A549 (cell line): ENCODE data around the gene PHACTR2. TPM values are rescaled to one million over a fixed set of nuclear protein-coding genes. Genes with fewer than 3 reads are reported as not detected.

ENCODE experiments used
- ATAC-seq, 2 experiments: fragments of 200-7000 bp in 1 of 2; fragments of >200 bp in 1 of 2; cut with Nextera tagmentation in 1 of 2; cut with Tn5 transposase in 1 of 2; 3 replicates each; pipeline versions ENCODE4 v1.8.0 to v1.9.1; 2018 to 2020; ENCODE audit warnings: mild to moderate bottlenecking in 1 of 2, moderate library complexity in 1 of 2
- CTCF ChIA-PET: fragments of 300-600 bp; sonication (Branson Sonifier 250); formaldehyde crosslinking; extraction: SDS; loops from one replicate; lab custom pipeline; 2021; ENCODE audit warnings: antibody characterized with exemption, inconsistent platforms; lab: Yijun Ruan, JAX
- POLR2A ChIA-PET: fragments of 350-600 bp; formaldehyde crosslinking; extraction: SDS; loops from one replicate; lab custom pipeline; 2021; ENCODE audit warnings: antibody characterized with exemption, inconsistent platforms; lab: Yijun Ruan, JAX
- DNase-seq, 2 experiments: peaks; one replicate each; pipeline versions ENCODE4 v3.0.0 to v3.0.0-alpha.2; 2011 to 2016; ENCODE audit warnings: low read depth in 1 of 2, low spot score in 1 of 2
- FAIRE-seq: peaks from 2 replicates; lab custom pipeline; 2011; peaks lifted over from hg19 to GRCh38; lab: Jason Lieb, UNC
- H3K27ac ChIP-seq, 2 experiments: fragments of >200 bp; sonication (Bioruptor Twin); formaldehyde crosslinking; 3 replicates each; pipeline ENCODE4 v1.5.1; 2016 to 2017
- H3K4me1 ChIP-seq: fragments of >200 bp; sonication (Bioruptor Twin); formaldehyde crosslinking; 3 replicates; pipeline ENCODE4 v1.6.1; 2016
- H3K4me2 ChIP-seq: fragments of >200 bp; sonication (Bioruptor Twin); formaldehyde crosslinking; 3 replicates; pipeline ENCODE4 v1.6.1; 2016
- H3K4me3 ChIP-seq: fragments of >200 bp; sonication (Bioruptor Twin); formaldehyde crosslinking; 3 replicates; pipeline ENCODE4 v1.5.1; 2016
- H3K9me3 ChIP-seq: fragments of >200 bp; sonication (Bioruptor Twin); formaldehyde crosslinking; 3 replicates; pipeline ENCODE4 v1.6.1; 2016
- BHLHE40 ChIP-seq: IDR thresholded peaks from 2 replicates; pipeline ENCODE4 v1.6.1; 2012; ENCODE audit warnings: low read depth, low read length, inconsistent platforms
- CBX2 ChIP-seq: fragments of 200-600 bp; sonication (generic); IDR thresholded peaks from 2 replicates; pipeline ENCODE4 v1.6.1; 2016; ENCODE audit warnings: low read depth, mild to moderate bottlenecking, borderline replicate concordance
- CBX8 ChIP-seq: fragments of 200-600 bp; sonication (generic); IDR thresholded peaks from 2 replicates; pipeline ENCODE4 v1.6.1; 2016
- CHD2 ChIP-seq: fragments of 150-350 bp; IDR thresholded peaks from 2 replicates; pipeline ENCODE4 v1.6.1; 2014; ENCODE audit warnings: low read length; ENCODE audit not compliant: partially characterized antibody
- CTCF ChIP-seq: fragments of >200 bp; sonication (Bioruptor Twin); formaldehyde crosslinking; IDR thresholded peaks from 3 replicates; pipeline ENCODE4 v1.5.1; 2016
- FOSL2 ChIP-seq, 2 experiments: fragments of 450-650 bp in 1 of 2; fragments of >200 bp in 1 of 2; sonication (Bioruptor Twin) in 1 of 2; formaldehyde crosslinking; IDR thresholded peaks; 2 replicates each; pipeline versions ENCODE4 v1.5.0 to v1.6.1; 2016 to 2020; ENCODE audit warnings: mild to moderate bottlenecking in 1 of 2, moderate library complexity in 1 of 2
- HEYL ChIP-seq: fragments of 250-450 bp; sonication (Bioruptor Pico); IDR thresholded peaks from 2 replicates; pipeline ENCODE4 v1.8.0; 2021; ENCODE audit warnings: mild to moderate bottlenecking, moderate library complexity
- HOXB13 ChIP-seq: fragments of 250-450 bp; sonication (Bioruptor Pico); IDR thresholded peaks from 2 replicates; pipeline ENCODE4 v1.5.0; 2020; ENCODE audit warnings: low read depth, mild to moderate bottlenecking, moderate library complexity
- KDM1A ChIP-seq: fragments of 200-600 bp; sonication (generic); IDR thresholded peaks from 2 replicates; pipeline ENCODE4 v1.6.1; 2016; ENCODE audit warnings: low read depth, mild to moderate bottlenecking
- MYC ChIP-seq: IDR thresholded peaks from 2 replicates; pipeline ENCODE4 v1.6.1; 2012; ENCODE audit warnings: mild to moderate bottlenecking, inconsistent platforms, low read length, improper control_type of control experiment, borderline replicate concordance
- NFE2L2 ChIP-seq: fragments of 150-350 bp; conservative IDR thresholded peaks from 2 replicates; pipeline ENCODE4 v1.6.1; 2014; ENCODE audit warnings: low read length
- NPAS2 ChIP-seq: fragments of 250-450 bp; sonication (Bioruptor Pico); IDR thresholded peaks from 2 replicates; pipeline ENCODE4 v1.8.0; 2022; ENCODE audit warnings: mild to moderate bottlenecking, moderate library complexity, borderline replicate concordance
- POLR2AphosphoS2 ChIP-seq: conservative IDR thresholded peaks from 2 replicates; pipeline ENCODE4 v1.6.1; 2012; ENCODE audit warnings: low read length, improper control_type of control experiment, inconsistent platforms
- RAD21 ChIP-seq, 2 experiments: fragments of >200 bp in 1 of 2; sonication (Bioruptor Twin) in 1 of 2; formaldehyde crosslinking in 1 of 2; IDR thresholded peaks in 1 of 2; conservative IDR thresholded peaks in 1 of 2; 2 replicates in 1 of 2; 3 replicates in 1 of 2; pipeline ENCODE4 v1.6.1; 2012 to 2018; ENCODE audit warnings: inconsistent platforms in 1 of 2
- RFX5 ChIP-seq: fragments of 450-650 bp; IDR thresholded peaks from 2 replicates; pipeline ENCODE4 v1.7.1; 2014; ENCODE audit warnings: antibody characterized with exemption, mild to moderate bottlenecking, moderate library complexity
- RNF2 ChIP-seq: fragments of 200-600 bp; sonication (generic); IDR thresholded peaks from 2 replicates; pipeline ENCODE4 v1.6.1; 2016; ENCODE audit warnings: low read depth, mild to moderate bottlenecking, antibody characterized with exemption, moderate library complexity, borderline replicate concordance
- TFCP2L1 ChIP-seq: fragments of 250-450 bp; sonication (Bioruptor Pico); IDR thresholded peaks from 2 replicates; pipeline ENCODE4 v1.5.0; 2021; ENCODE audit warnings: mild to moderate bottlenecking
- TP53 ChIP-seq: fragments of 250-450 bp; sonication (Bioruptor Pico); IDR thresholded peaks from 2 replicates; pipeline ENCODE4 v1.5.0; 2021; ENCODE audit warnings: mild to moderate bottlenecking, moderate library complexity
- ZSCAN20 ChIP-seq: fragments of 250-450 bp; sonication (Bioruptor Pico); IDR thresholded peaks from 2 replicates; pipeline ENCODE4 v1.8.0; 2022; ENCODE audit warnings: mild to moderate bottlenecking, moderate library complexity
- WGBS: methylation state at CpG from one replicate; pipeline ENCODE4 v1.1.6; 2017; ENCODE audit errors: missing lambda C conversion rate; 5-methylcytosine and 5-hydroxymethylcytosine counted together
- polyA plus RNA-seq, 4 experiments: library from polyadenylated mRNA; depleted of rRNA in 3 of 4; stranded (reverse); fragments of >200 nt; fragmentation: RNase III in 1 of 4; extraction: RNeasy Plus Mini Kit Qiagen cat#74134 plus additional on column Dnase treatment in 1 of 4; gene quantifications; 2 replicates in 3 of 4; 3 replicates in 1 of 4; pipeline ENCODE4 v1.2.3, GENCODE V29; 2011 to 2017
- TF ChIP-seq, protein P1 (sequence below): IDR thresholded peaks from 2 replicates; pipeline ENCODE4 v1.6.1; 2012; ENCODE audit warnings: low read depth, borderline replicate concordance
- TF ChIP-seq, protein P2 (sequence below): fragments of >200 bp; sonication (Bioruptor Twin); formaldehyde crosslinking; IDR thresholded peaks from 3 replicates; pipeline ENCODE4 v1.6.1; 2016
- TF ChIP-seq, protein P3 (sequence below): IDR thresholded peaks from 2 replicates; pipeline ENCODE4 v1.6.1; 2012

Gene PHACTR2
- polyA plus RNA-seq, 2 of the 4 experiments (the other 2 are of a cell fraction) = 2.5 to 10.4 TPM

- ATAC-seq = no peak
- 95% methylated on average over 1 of the region's 1 CpG for WGBS
Observed at GRCh38 chr6:143687591-143687990, 9.8 kb downstream of the PHACTR2 start.

DNA sequence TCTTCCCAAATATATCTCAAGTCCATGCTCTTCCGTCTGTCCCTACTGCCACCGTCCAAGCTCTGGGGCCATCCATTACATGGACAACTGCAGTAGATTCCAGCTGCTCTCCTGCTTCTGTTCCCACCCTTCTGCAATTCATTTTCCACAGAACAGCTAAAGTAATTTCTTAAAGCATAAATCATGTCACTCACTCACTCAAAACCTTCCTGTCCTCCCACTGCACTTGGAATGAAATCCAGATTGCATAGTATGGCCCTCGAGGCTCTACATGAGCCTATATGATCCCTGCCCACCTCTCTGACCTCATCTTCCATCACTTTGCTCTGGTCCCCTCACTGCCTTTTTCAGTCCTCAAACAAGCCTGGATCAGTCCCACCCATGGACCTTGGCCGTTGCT, 10.9 kb downstream of the PHACTR2 start:
- CTCF ChIA-PET = interaction anchor here (0.6 kb wide), 1 partner anchor 50 kb away, joined by 3 read pairs; no protein-coding TSS in a partner anchor
- FAIRE-seq = no peak
- H3K4me2 ChIP-seq = no peak overlapping the region
- WGBS = 70% methylated on average over 4 of the region's 4 CpGs
- ATAC-seq = no peak
- H3K27ac ChIP-seq = no peak overlapping the region
- no peak for DNase-seq
- POLR2A ChIA-PET = no interaction called here
- H3K9me3 ChIP-seq = no peaks in the 10 kb centered on the region
- no peak for TF ChIP-seq KDM1A
- no peak for TF ChIP-seq CBX8
- TF ChIP-seq, protein P1, sequence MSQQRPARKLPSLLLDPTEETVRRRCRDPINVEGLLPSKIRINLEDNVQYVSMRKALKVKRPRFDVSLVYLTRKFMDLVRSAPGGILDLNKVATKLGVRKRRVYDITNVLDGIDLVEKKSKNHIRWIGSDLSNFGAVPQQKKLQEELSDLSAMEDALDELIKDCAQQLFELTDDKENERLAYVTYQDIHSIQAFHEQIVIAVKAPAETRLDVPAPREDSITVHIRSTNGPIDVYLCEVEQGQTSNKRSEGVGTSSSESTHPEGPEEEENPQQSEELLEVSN = no peak
- no peak for TF ChIP-seq FOSL2 (IDR thresholded peaks at IDR 0.05)
- no peak for TF ChIP-seq FOSL2 (CRISPR knock-in tag; IDR thresholded peaks at IDR 0.05)
- TF ChIP-seq CHD2 = no peak
- TF ChIP-seq HEYL = no peak
- H3K4me3 ChIP-seq = no peak overlapping the region
- H3K4me1 ChIP-seq = peaks cover 12% of the 10 kb centered on the region; the same call in 2 of the 3 replicates

More at GRCh38 chr6:143687591-143687990, 9.8 kb downstream of the PHACTR2 start:
- TF ChIP-seq TFCP2L1 (CRISPR knock-in tag) = no peak
- TF ChIP-seq RAD21 (conservative IDR thresholded peaks at IDR 0.05 in 1 of 2, IDR thresholded peaks at IDR 0.05 in 1 of 2) = no peak
- TF ChIP-seq, protein P1 = no peak
- TF ChIP-seq, protein P2, sequence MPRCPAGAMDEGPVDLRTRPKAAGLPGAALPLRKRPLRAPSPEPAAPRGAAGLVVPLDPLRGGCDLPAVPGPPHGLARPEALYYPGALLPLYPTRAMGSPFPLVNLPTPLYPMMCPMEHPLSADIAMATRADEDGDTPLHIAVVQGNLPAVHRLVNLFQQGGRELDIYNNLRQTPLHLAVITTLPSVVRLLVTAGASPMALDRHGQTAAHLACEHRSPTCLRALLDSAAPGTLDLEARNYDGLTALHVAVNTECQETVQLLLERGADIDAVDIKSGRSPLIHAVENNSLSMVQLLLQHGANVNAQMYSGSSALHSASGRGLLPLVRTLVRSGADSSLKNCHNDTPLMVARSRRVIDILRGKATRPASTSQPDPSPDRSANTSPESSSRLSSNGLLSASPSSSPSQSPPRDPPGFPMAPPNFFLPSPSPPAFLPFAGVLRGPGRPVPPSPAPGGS = no peak
- no peak for TF ChIP-seq NFE2L2
- TF ChIP-seq HOXB13 (CRISPR knock-in tag) = no peak
- TF ChIP-seq MYC = no peak
- no peak for TF ChIP-seq HEYL
- TF ChIP-seq CTCF = no peak
- no peak for TF ChIP-seq ZSCAN20
- TF ChIP-seq BHLHE40 = no peak
- no peak for TF ChIP-seq POLR2AphosphoS2
- no peak for TF ChIP-seq CHD2
- TF ChIP-seq RFX5 = no peak
- TF ChIP-seq RNF2 = no peak
- TF ChIP-seq CBX2 = no peak
- TF ChIP-seq NPAS2 (CRISPR knock-in tag) = no peak
- TF ChIP-seq TP53 = no peak
- TF ChIP-seq, protein P3, sequence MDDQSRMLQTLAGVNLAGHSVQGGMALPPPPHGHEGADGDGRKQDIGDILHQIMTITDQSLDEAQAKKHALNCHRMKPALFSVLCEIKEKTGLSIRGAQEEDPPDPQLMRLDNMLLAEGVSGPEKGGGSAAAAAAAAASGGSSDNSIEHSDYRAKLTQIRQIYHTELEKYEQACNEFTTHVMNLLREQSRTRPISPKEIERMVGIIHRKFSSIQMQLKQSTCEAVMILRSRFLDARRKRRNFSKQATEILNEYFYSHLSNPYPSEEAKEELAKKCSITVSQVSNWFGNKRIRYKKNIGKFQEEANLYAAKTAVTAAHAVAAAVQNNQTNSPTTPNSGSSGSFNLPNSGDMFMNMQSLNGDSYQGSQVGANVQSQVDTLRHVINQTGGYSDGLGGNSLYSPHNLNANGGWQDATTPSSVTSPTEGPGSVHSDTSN = no peak
- H3K9me3 ChIP-seq = peaks cover 7% of the 10 kb centered on the region; the same call in 1 of the 3 replicates
- FAIRE-seq = no peak
- no peak overlapping the region for H3K27ac ChIP-seq
- no peak overlapping the region for H3K4me2 ChIP-seq
- DNase-seq = no peak
- POLR2A ChIA-PET = no interaction called here
- CTCF ChIA-PET = no interaction called here
- H3K4me1 ChIP-seq = peaks cover 10% of the 10 kb centered on the region; the same call in 2 of the 3 replicates
- H3K4me3 ChIP-seq = no peak overlapping the region
